ENCODE data around the gene TNC.

The TNC gene

DNA sequence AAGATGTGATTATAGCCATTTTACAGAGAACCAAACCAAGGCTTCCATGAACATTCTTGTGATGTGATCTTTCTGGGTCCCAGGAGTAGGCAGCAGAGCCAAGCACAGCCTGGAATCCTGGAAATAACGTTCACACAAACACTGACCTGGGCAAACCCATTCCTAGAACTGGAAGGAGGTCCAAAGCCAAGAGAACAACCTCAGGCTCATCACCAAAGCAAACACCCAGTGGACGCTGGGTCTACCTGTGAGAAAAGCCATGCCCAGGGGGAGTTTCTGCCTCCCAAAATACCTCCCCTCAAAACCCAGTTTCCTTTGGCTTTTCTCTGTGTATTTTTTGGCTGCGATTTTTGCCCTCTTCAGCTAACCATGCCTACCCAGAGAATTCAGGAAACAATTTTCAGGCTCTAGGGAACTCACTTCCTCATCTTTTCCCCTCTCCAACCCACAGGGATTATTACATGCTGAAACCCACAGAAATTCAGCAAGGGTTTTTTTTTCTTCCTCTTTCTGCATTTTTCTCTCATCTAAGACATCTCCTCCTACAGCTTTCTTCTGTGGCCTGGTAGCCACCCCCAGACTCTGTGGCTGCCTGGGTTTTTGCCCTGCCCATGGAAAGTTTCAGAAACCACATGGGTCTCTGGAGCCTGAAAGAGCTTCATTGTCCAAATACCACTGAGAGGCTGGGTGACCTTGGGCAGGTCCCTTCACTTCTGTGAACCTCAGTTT is 75.0 kb downstream of the TNC start:
- peak; percentile 15 to 28 for DNase-seq

DNA sequence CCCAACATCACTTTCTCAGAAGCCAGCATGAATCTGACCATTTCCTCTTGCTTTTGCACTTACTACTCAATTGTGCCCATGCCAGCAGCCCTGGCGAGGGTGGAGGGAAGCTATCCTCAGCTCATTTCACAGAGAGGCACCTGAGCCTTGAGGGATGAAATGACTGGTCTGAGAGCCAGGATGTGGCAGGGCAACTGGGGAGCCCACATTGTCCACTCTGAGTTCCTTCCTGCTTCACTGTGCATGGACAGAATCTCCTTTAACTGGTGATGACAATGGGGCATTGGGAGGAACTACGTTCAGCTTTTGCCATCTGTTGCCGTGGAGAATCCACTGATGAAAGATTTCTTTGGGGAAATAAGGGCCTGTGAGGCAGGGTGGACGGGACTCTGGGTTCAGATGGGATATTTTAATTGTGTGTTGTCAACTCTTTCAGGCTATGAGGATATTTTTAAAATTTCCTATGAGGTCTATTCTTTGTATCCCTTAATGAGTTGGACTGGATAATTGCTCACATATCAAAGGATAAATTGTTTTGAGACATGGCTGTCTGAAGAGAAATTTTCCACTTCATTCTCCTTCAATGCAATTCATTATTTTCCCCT is 78.3 kb downstream of the TNC start:
- no peak for DNase-seq

DNA sequence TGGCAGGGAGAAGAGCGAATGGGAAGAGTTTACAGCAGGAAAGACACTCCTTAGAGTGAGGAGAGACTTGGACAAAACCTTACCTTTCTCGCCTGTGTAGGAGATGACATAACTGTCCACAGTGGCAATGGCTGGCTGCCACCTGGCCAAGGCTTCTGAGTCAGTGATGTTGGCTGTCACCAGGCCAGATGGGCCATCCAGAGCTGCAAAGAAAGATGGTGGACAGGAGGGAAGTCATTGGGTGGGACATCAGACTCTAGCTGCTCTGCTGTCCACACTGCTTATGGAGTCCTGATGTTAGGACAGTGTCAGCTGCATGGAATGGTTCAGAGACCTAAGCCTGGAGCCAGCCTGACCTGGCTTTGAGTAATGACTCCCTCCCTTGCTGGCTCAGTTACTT is 79.8 kb downstream of the TNC start:
- DNase-seq: no peak

DNA sequence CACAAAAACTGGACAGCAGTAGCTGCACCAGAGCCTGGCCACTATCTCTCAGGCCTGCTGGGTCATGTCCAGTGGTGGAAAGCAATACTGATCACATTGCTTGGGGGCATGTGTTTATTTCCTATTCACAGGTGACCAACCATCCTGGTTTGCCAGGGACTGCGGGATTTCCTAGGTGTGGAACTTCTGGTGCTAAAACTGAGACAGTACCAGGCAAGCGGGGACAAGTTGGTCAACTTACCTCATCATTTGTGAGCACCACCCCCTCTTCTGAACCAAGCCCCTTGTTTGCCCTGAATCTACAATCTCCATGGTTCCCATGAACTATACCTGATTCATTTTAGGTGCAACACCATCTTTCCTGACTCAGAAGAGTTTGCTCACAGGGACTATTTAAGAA is 81.3 kb downstream of the TNC start:
- no peak for DNase-seq

DNA sequence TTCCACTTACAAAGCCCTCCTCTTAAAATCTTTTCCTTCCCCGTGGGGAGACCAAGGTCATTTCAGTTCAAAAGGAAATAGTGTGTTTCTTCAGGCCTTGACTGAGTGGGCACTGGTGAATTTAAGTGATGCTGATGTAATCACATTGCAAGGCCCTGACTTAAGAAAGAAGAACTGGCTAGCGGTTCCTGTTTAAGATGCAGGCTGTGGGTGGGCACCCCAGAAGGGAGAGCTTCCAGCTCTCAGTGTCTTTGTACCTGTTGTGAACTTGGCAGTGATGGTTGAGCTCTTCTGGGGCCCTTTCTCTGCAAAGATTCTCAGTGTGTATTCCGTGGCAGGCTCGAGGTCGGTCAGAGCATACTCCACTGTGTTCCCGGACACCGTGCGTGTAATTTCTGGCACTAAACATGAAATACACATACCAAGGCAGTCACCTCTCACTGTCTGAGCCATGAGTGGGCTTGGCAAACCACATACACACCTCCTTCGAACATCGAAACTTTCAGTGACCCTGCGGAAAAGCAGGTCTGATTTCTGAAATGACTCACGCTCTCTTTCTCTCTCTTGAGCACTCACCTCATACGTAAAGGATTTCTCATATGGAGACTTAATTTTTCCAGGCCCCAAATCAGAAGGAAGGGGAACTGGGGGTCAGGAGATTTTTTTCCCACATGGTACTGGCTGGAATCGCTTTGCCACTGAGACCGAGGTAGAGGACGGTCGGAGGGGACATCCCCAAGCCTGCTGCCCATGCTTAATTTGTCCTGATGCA is 81.9 kb downstream of the TNC start:
- peak; percentile 21 to 30 for DNase-seq

DNA sequence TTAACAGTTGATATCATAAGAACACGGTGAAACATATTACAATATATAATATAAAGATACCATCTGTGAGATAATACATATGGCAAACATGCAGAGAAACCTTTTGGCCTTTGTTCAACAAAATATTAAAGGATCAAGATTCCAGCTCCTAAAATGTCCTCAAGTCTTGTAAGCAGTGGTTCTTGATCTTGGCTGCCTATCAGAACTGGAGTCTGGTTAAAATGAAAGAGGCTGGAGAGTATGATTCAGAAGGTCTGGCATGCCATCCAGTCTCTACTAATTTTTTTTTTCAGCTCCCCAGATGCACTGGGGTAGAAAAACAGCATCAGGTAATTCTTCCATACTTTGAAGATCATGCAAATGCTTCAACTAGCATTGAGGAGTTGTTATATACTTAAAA is 83.2 kb downstream of the TNC start:
- no peak for DNase-seq

DNA sequence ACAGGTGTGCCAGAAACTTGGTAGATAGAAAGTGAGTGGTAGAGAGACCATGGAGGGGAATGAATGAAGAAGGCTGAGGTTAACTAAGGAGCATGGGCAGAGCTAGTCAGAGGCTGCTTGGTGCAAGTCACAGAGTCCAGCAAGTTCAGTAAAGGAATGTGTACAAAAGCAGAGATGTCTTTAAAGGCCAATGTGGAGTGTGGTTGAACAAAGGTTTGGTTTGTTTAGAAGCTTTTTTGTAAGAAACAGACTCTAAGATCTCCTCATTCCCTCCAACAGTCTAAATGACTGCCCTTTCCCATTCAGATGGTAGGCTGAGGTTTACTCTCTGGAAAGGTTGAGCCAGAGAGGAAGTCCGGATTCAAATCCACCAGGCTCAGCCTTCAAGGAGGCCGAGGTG is 84.2 kb downstream of the TNC start:
- DNase-seq: no peak

DNA sequence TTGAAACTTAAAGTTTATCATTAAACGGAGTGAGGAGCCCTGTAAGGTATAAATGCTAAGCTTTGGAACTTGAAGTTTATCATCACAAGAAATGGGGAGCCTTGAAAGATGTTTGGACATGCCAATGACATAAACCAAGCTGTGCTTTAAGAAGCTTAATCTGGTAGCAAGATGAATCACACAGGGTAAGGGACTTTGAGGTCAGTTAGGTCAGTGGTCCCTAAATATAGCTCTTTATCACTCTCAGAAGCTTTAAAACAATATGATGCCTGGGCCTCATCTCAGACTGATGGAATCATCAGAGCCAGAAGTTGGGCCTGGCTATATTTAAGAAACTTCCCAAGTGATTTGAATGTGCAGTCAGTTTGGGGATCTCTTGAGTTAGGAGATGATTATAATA is 85.7 kb downstream of the TNC start:
- no peak for DNase-seq

DNA sequence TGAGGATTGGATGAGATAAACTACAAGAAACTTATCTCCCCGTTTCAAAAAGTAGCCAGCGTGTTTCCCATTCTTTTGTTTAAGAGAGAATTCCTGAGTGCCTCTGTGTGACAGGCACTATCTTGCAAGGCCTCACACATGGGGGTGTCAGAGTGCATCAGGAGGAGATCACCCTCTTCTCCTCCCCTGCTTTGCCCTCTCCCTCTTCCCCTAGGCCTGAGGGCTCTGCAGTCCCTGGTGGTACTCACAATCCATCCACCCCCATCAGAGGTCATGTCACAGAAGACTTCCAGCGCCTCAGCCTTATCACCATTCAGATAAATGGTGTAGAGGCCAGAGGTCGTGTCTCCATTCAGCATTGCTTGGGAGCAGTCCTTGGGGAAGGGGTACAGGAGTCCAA is 88.0 kb downstream of the TNC start:
- no peak for DNase-seq

DNA sequence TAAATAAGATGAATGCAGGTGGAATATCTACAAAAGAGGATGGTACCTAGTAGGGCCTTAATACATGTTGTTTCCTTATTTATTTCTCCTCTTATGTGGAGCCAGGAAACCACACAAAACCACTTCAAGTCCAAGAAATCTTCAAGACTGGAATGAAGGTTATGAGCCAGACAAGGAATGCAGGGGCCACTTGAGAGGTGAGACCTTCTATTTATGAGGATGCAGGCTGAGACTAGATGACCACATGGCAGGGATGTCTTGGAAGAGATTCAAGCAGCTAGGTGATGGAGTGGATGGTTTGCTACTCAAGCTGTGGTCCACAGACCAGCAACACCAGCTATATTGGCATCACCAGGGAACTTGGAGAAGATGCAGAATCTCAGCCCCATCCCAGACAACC is 92.2 kb downstream of the TNC start:
- no peak for DNase-seq

DNA sequence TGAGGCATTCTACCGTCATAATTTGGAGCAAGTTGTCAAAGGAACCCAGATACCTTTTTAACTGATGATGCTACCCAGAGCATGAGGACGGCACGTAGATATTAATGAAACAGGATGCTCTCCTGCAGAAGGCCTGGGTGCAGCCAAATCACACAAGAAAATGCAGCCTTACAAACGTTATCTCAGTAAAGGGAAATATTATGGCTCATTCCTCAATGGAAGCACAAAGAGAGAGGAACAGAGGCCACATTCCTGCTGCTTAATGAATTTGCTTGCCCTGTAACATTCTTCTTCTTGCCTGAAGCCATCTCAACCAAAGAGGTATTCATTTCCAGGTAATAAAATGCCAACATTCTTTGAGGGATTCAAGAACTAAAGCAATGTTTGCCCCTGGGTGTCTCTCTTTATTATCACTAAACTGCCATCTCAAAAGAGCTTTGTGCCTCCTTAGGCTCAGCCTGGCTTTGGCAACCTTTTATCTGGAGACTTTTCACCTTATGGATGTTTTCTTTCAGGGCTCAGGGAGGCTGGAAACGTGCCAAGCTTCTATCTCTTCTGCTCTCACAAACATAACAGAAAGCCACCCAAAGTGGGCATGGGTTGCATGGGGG is 92.9 kb downstream of the TNC start:
- no peak for DNase-seq

DNA sequence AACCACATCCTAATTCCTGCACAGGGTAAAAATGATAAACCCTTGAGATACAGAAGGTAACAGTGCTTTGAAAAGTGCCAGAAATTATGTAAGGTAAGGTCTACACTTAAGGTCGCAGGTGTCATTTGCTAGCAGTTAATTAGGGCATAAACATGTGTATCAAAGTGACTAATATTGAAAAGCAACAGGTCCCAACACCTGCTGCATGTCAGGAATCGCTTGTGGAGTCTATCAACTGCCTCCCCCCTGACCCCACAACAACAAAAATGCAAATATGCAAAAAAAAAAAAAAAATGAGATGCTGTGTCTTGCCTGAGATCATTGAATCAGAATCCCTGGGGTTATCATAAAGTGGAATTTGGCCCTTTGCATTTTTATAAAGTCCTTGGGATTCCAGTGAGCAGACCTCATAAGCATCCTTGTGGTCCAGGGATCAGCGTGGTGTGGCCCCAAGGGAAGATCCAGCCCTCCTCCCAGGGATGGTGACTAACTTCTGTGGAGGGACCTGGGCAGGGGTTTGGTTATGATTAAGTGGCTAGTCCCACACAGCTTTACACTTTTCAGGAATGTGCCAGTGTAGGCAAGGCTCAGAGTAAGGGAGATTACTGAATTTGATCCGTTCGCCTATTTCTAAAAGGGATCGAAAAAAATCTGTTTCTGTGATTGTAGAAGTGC is 95.1 kb downstream of the TNC start:
- no peak for DNase-seq

DNA sequence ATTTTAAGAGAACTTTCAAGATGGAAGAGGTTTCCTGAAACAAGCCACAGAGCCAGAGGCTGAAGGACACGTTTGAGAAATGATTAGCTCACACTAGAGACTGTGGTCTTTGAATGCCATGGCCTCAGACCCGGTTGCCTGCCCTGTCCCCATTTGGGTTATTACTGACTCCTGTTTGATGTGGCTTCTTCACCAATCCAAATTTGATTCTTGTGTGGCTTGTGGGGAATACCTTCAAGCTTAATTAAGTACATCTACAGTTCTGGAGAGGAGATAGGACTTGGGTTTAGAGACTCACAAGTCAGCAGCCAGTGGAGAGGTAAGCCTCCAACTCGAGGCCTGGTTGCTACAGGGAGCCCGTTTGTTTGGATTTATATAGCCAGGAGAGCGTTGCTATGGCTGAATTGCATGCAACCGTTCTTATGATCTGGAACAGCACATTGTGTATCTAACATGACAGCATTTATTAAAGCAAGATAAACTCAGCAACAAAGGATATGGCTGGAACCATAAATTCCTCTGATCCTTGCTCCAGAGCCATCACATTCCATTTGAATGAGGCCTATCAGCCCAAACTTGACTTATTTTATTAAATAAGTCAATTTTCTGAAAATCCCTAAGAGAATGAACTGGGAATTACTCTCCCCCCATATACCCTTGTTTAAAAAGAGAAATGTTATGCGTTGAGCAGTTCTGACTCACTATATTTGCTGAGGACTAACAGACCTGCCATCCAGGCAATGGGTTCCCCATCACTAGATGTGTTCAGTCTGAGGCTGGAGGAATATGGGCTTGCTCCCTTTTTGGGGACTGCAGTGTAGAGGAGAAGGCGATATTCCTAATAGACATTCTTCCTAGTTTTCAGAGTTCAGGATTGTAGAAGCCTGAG is 99.2 kb downstream of the TNC start:
- DNase-seq: no peak

DNA sequence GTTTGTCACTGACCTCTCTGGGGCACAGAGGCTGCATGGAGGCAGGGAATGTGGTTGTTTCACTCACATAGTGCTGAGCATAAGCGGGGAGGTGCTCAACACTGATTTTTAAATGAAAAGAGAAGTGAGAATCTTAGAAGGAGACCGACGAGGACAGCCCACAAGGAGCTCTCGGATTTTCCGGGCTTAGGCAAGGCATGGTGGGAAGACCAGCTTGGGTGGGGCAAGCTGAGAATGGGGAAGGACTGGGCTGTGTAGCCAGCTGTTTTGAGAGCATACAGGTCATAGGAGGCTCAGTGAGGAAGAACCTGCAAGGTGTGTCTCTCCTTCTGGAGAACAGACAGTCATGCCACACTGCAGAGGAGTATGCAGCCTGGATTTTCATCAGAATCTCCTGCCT is 101.6 kb downstream of the TNC start:
- DNase-seq: no peak

DNA sequence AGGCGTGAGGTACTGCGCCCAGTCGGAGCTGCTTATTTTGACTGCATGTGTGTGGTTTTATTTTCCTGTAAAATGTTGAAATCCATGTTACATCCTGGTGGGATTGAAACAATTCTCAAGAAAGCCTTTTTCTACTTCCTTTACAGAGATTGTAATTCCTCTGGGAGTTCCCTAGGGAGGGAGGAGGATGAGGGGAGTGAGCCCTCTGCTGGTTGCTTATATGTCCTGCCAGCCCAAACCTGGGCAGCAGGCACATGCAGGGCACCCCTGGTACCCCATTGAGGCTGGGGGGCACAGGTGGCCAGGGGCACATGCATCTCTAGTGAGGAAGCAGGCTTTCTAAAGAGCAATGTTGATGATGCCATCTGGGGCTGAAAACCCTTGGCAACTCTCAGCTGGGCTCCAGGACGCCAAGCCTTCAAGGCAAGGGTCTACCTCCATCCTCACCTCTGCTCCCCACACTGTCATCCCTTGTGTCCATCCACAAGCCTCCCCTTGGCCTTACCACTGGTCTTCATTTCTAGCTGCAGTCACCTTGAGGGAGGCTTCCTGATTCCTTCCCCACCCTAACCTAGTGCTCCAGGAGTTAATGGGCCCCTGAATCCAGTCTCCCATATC is 102.8 kb downstream of the TNC start:
- DNase-seq: no peak

DNA sequence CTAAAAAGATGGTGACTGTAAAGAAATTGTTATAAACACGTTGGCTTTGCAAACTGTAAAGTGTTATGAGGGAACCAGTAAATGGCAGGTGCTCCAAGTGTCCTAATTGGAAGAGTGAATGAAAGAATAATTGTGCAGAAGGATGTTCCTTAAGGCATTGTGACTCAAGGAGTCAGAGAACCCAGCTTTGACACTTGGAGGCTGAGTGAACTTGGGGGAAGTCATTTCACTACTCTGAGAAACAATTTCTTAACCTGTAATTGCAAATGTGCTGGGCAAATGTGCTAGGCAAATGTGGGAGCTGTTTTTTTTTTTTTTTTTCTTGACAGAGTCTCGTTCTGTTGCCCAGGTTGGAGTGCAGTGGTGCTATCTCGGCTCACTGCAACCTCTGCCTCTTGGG is 103.5 kb downstream of the TNC start:
- no peak for DNase-seq

DNA sequence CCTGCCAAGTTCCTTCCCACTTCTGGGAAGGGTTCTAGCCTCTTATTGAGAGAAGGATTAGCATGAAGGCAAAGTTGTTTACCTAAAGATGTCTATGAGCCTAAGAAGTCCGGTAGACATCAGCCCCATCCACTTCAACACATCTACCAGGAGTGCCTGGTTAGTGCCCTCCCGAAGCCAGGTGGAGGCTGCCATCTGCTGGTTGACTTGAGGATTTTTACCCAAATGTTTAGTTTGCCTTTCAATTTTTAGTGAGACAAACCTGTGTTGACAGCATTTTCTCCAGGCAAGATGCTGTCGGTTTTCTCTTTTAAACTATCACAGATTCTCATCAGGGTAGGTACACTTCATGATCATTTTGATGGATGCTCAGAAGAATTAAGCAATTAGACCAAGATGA is 104.0 kb downstream of the TNC start:
- peak; percentile 79 to 81 for DNase-seq

DNA sequence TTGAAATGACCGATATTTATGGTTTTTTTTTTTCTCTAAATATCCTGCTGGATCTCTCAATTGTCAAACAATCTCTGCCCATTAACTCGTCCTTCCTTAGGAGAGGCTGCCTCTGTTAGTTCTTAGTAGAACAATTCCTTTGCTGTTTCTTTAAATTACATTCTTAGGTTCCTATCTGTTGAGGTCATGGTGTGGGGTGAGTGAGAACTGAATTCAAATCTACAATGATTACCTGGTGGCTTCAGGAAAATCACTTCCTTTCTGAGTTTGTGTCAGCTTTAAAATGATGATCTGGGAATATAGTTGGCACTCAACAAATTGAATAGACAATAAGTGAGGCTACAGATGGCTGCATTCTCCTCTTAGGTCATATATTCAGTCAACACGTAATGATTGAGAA is 105.5 kb downstream of the TNC start:
- no peak for DNase-seq

DNA sequence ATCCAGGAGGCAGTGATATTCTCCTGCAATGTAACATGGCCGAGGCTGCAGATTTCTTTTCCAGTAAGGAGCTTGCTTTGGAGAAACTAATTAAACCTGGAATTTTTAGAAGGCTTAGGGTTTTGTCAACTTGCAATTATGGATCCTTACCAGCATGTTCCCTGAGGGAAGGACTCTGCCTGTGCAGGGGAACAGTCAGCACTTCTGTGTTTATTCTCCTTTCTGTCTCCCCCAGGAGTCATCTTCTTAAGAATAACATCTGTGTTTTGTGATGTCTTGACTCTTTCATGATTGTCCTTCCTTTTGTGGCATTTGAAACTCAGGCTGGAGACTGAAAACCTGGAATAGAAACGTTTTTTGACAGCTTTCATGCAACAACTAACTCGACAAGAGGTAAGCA is 107.1 kb downstream of the TNC start:
- no peak for DNase-seq

DNA sequence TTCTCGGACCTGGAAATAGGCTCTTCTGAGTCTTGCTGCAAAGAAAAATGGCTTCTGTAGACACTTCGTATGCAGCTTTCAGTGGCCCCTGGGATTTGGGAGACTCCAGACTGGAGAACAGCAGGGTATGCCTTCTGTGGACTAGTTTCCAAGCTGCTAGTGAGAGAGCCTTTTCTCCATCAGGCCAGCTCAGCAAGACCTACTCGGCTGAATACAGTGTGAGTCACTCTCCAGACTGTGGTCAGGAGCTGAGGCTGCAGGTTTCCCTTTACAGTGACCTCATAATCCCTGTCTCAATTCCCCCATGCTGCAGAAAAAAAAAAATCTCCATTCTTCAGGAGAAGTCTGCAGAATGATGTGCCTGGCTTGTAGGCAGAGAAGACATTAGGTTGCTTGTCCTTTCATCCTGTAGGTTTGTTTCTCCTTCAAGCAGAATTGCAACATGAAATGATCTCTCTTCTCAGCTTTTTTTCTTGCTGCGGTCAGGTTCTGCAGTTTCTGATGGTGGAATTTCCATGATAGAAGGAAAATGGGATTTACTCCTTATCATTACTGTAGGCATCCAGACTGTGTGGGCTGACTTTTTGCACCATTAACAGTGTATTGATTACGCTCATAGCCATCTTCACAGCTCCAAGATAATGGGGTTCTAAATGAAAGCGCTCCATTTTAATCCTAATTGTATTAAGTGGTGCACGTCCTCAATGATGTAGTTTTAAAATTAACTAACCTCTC is 109.3 kb downstream of the TNC start:
- no peak for DNase-seq

DNA sequence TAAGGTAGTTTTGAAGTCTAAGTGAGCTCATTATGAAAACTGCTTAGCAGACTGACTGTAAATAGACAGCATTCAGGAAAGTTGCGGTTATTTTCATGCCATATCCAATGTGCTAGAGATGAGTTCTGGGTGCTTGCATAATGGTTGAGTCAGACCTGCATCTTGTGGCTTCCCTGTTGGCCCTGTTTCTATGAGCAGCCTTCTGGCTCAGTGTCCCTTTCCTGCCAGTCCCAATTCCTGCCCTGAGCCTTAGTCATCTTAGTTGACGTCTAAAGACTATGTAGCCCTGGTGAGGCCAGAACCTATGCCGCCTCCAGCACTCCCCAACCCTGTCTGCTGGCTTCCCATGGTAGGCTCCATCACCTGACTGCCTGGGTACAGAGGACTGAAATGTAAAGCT is 111.3 kb downstream of the TNC start:
- peak in 1 of 2 donors; percentile 38 for DNase-seq

Measured in stimulated activated CD4-positive, alpha-beta T cell treated with anti-CD3 and anti-CD28 coated beads, Interleukin-2, amount 100 ng/mL, for 48 hours (primary cell).